Astrocyte (in vitro differentiated cells and primary cell): ENCODE data around the gene ST6GAL2.

Source experiments
- CTCF ChIP-seq: IDR thresholded peaks from 2 replicates; pipeline ENCODE4 v1.5.1; 2011; ENCODE audit warnings: low read depth, mild to moderate bottlenecking, inconsistent platforms, low read length, moderate library complexity; ENCODE audit not compliant: insufficient read depth
- EZH2 ChIP-seq: IDR thresholded peaks from 2 replicates; pipeline ENCODE4 v1.6.1; 2012; ENCODE audit warnings: mild to moderate bottlenecking, low read length, inconsistent platforms; ENCODE audit not compliant: insufficient read depth

- TF ChIP-seq CTCF (no peak), EZH2 (no peak)
These were observed 43.9 kb downstream of the ST6GAL2 start for GRCh38 chr2:106841886-106842645.
